Neuronal stem cell (in vitro differentiated cells): ENCODE data around the gene CD99.
"Not testable (repeated sequence)": the region's sequence is repeated elsewhere in the genome, so short reads cannot be mapped to it uniquely, and the experiment has no call there.

Source experiments
- DNase-seq: peaks from one replicate; pipeline ENCODE4 v3.0.0-alpha.2; 2013; ENCODE audit warnings: low spot score
- H2AFZ ChIP-seq: one replicate; pipeline ENCODE4 v1.6.1; 2013; ENCODE audit warnings: mild to moderate bottlenecking, low read length, inconsistent platforms
- H2AK5ac ChIP-seq: 2 replicates; pipeline ENCODE4 v1.6.1; 2013; ENCODE audit warnings: low read depth, mild to moderate bottlenecking, inconsistent platforms, low read length, moderate library complexity, mixed read lengths
- H2BK120ac ChIP-seq: 2 replicates; pipeline ENCODE4 v1.6.1; 2013; ENCODE audit warnings: low read depth, mild to moderate bottlenecking, inconsistent platforms, low read length, moderate library complexity, mixed read lengths
- H2BK12ac ChIP-seq: one replicate; pipeline ENCODE4 v1.6.1; 2013; ENCODE audit warnings: low read length, inconsistent platforms
- H2BK15ac ChIP-seq: 2 replicates; pipeline ENCODE4 v1.6.1; 2013; ENCODE audit warnings: mild to moderate bottlenecking, low read length, inconsistent platforms, mixed read lengths
- H2BK5ac ChIP-seq: one replicate; pipeline ENCODE4 v1.6.1; 2013; ENCODE audit warnings: inconsistent platforms, mild to moderate bottlenecking, low read length, moderate library complexity
- H3K14ac ChIP-seq: one replicate; pipeline ENCODE4 v1.6.1; 2013; ENCODE audit warnings: low read length, inconsistent platforms
- H3K18ac ChIP-seq: 2 replicates; pipeline ENCODE4 v1.6.1; 2013; ENCODE audit warnings: low read length, inconsistent platforms
- H3K23ac ChIP-seq: 2 replicates; pipeline ENCODE4 v1.6.1; 2013; ENCODE audit warnings: low read depth, mild to moderate bottlenecking, mixed read lengths, low read length, inconsistent platforms; ENCODE audit not compliant: poor library complexity
- H3K27ac ChIP-seq: replicated peaks from 3 replicates; pipeline ENCODE4 v1.5.1; 2013; ENCODE audit warnings: low read length, inconsistent platforms
- H3K27me3 ChIP-seq, 3 experiments: 2 replicates each; pipeline ENCODE4 v1.6.1; 2013; ENCODE audit warnings: low read length in 3 of 3, mild to moderate bottlenecking in 2 of 3, inconsistent platforms in 1 of 3, low read depth in 1 of 3, mixed read lengths in 1 of 3, moderate library complexity in 1 of 3; ENCODE audit not compliant: control insufficient read depth in 3 of 3, insufficient read depth in 3 of 3
- H3K36me3 ChIP-seq, 2 donors: replicated peaks in 1 of 2; 2 replicates each; pipeline ENCODE4 v1.6.1; 2013; ENCODE audit warnings: low read length in 2 of 2; ENCODE audit not compliant: control insufficient read depth in 2 of 2, insufficient read depth in 2 of 2
- H3K4ac ChIP-seq: 2 replicates; pipeline ENCODE4 v1.6.1; 2013; ENCODE audit warnings: inconsistent platforms, mild to moderate bottlenecking, low read length, moderate library complexity
- H3K4me1 ChIP-seq, 2 donors: 1 replicate in 1 of 2; 2 replicates in 1 of 2; pipeline ENCODE4 v1.6.1; 2013; ENCODE audit warnings: low read length in 2 of 2, low read depth in 1 of 2; ENCODE audit not compliant: control insufficient read depth in 2 of 2, insufficient read depth in 1 of 2
- H3K4me2 ChIP-seq: one replicate; pipeline ENCODE4 v1.6.1; 2013; ENCODE audit warnings: mild to moderate bottlenecking, low read length, inconsistent platforms; ENCODE audit not compliant: insufficient read depth, poor library complexity, severe bottlenecking
- H3K4me3 ChIP-seq, 2 donors: 2 replicates each; pipeline ENCODE4 v1.5.1; 2013; ENCODE audit warnings: low read length in 2 of 2, mild to moderate bottlenecking in 2 of 2, inconsistent platforms in 1 of 2, moderate library complexity in 1 of 2
- H3K79me1 ChIP-seq: one replicate; pipeline ENCODE4 v1.6.1; 2013; ENCODE audit warnings: low read depth, mild to moderate bottlenecking, inconsistent platforms, low read length, moderate library complexity
- H3K9ac ChIP-seq: one replicate; pipeline ENCODE4 v1.6.1; 2013; ENCODE audit warnings: mild to moderate bottlenecking, low read depth, low read length, inconsistent platforms; ENCODE audit not compliant: poor library complexity
- H3K9me3 ChIP-seq, 2 donors: replicated peaks in 1 of 2; 2 replicates each; pipeline versions ENCODE3 to v1.6.1; 2013; ENCODE audit warnings: low read length in 2 of 2, mild to moderate bottlenecking in 2 of 2, inconsistent platforms in 1 of 2, low read depth in 1 of 2, mixed read lengths in 1 of 2, moderate library complexity in 1 of 2; ENCODE audit not compliant: control insufficient read depth in 2 of 2, insufficient read depth in 1 of 2
- H4K8ac ChIP-seq: one replicate; pipeline ENCODE4 v1.6.1; 2013; ENCODE audit warnings: low read depth, mild to moderate bottlenecking, inconsistent platforms, low read length, moderate library complexity
- H4K91ac ChIP-seq: one replicate; pipeline ENCODE4 v1.6.1; 2013; ENCODE audit warnings: low read length, low read depth, mild to moderate bottlenecking, inconsistent platforms; ENCODE audit not compliant: poor library complexity
- WGBS, 2 donors: extraction: QIAGEN DNeasy Blood & Tissue Kit; methylation state at CpG; one replicate each; pipeline ENCODE4 v1.1.7; 2013; ENCODE audit warnings: missing lambda C conversion rate in 2 of 2, mixed read lengths in 1 of 2; ENCODE audit not compliant: insufficient read length in 2 of 2, insufficient replicate concordance in 1 of 2; ENCODE audit errors: extremely low coverage in 2 of 2; 5-methylcytosine and 5-hydroxymethylcytosine counted together

CD99 gene

DNA sequence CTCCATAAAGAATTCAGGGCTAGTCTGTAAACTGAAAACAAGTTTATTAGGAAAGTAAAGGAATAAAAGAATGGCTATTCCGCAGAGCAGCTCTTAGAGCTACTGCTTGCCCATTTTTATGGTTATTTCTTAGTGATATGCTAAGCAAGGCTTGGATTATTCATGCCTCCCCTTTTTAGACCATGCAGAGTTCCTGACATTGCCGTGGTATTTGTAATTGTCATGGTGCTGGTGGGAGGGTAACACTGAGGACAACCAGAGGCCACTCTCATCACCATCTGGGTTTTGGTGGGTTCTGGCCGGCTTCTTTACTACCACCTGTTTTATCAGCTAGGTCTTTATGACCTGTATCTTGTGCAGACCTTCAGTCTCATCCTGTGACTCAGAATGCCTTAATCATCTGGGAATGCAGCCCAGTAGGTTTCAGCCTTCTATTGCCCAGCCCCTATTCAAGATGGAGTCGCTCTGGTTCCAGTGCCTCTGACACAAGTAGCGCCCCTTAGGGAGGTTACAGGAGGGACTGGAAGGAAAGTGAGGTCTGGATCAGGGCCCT is 64.1 kb downstream of the CD99 start:
- not testable (repeated sequence) for H3K4ac ChIP-seq, H4K91ac ChIP-seq, H3K4me3 ChIP-seq, H3K9me3 ChIP-seq, H3K27me3 ChIP-seq, H3K27ac ChIP-seq, H2BK12ac ChIP-seq, H3K9ac ChIP-seq, H4K8ac ChIP-seq, H2BK15ac ChIP-seq, DNase-seq, H3K23ac ChIP-seq, H3K18ac ChIP-seq, H2AK5ac ChIP-seq, H3K4me1 ChIP-seq, H3K4me2 ChIP-seq, H3K36me3 ChIP-seq, H3K79me1 ChIP-seq, H3K14ac ChIP-seq, H2BK5ac ChIP-seq, H2BK120ac ChIP-seq, H2AFZ ChIP-seq
- no CpG with 5 or more reads among the region's 5 CpGs for WGBS, 2 donors

GRCh38 chrX:2756548-2756947 is 65.5 kb downstream of the CD99 start:
- Histone ChIP-seq H3K14ac (no peak overlapping the region), H3K9me3 (no peaks in the 10 kb centered on the region), H2BK15ac (no peak overlapping the region), H3K4me3 (no peak overlapping the region), H4K8ac (no peak overlapping the region), H3K27me3 (peaks cover 0 to 1% (median 0%) of the 10 kb centered on the region in 3 experiments), H4K91ac (no peak overlapping the region), H3K27ac (no peak overlapping the region), H3K4me2 (no peak overlapping the region), H3K36me3 (no peaks in the 10 kb centered on the region), H2AFZ (no peak overlapping the region), H3K4ac (no peak overlapping the region), H2BK5ac (no peak overlapping the region), H3K23ac (no peak overlapping the region), H2AK5ac (no peak overlapping the region), H3K79me1 (no peaks in the 10 kb centered on the region), H3K9ac (no peak overlapping the region), H3K18ac (no peak overlapping the region), H2BK120ac (no peak overlapping the region), H2BK12ac (no peak overlapping the region), H3K4me1 (no peaks in the 10 kb centered on the region)
- no CpG with 5 or more reads among the region's 10 CpGs for WGBS, 2 donors
- no peak for DNase-seq

DNA sequence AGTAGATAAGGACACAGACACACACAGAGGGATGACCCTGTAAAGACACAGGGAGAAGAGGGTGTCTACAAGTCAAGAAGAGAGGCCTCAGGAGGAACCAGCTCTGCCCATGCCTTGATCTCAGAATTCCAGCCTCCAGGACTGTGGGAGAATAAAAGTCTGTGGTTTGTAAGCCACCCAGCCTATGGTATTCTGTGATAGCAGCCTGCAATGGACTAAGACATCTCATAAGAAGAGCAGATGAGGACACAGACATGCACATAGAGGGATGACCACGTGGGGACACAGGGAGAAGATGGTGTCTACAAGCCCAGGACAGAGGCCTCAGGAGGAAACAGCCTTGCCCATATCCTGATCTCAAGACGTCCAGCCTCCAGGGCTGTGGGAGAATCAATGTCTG is 70.2 kb downstream of the CD99 start:
- Histone ChIP-seq H2BK15ac (no peak overlapping the region), H3K4ac (no peak overlapping the region), H3K14ac (no peak overlapping the region), H3K79me1 (peaks cover 1% of the 10 kb centered on the region), H3K27me3 (peaks cover 0 to 2% (median 0%) of the 10 kb centered on the region in 3 experiments), H2BK12ac (no peak overlapping the region), H3K9me3 (no peaks in the 10 kb centered on the region), H2AFZ (no peak overlapping the region), H4K8ac (no peak overlapping the region), H3K4me2 (no peak overlapping the region), H3K23ac (no peak overlapping the region), H3K4me3 (no peak overlapping the region), H3K4me1 (no peaks in the 10 kb centered on the region), H2AK5ac (no peak overlapping the region), H2BK120ac (no peak overlapping the region), H3K36me3 (no peaks in the 10 kb centered on the region), H4K91ac (no peak overlapping the region), H3K18ac (no peak overlapping the region), H3K9ac (no peak overlapping the region), H2BK5ac (no peak overlapping the region), H3K27ac (no peak overlapping the region)
- DNase-seq, result no peak
- WGBS, 2 donors, result no CpG with 5 or more reads among the region's 2 CpGs

GRCh38 chrX:2762671-2763070 is 71.6 kb downstream of the CD99 start:
- H3K27ac ChIP-seq, H3K4me2 ChIP-seq, H4K8ac ChIP-seq, H3K36me3 ChIP-seq, H2BK15ac ChIP-seq, H3K14ac ChIP-seq, H2BK5ac ChIP-seq, H3K23ac ChIP-seq, H3K79me1 ChIP-seq, H3K27me3 ChIP-seq, H3K4me3 ChIP-seq, H2AK5ac ChIP-seq, H3K9me3 ChIP-seq, H3K18ac ChIP-seq, DNase-seq, H3K9ac ChIP-seq, H2BK120ac ChIP-seq, H4K91ac ChIP-seq, H2AFZ ChIP-seq, H3K4me1 ChIP-seq, H3K4ac ChIP-seq, H2BK12ac ChIP-seq: not testable (repeated sequence)
- no CpG with 5 or more reads among the region's 4 CpGs for WGBS, 2 donors
